ENCODE results near the gene ACER3. TPM values are rescaled to one million over a fixed set of nuclear protein-coding genes. Genes with fewer than 3 reads are reported as not detected.

The ACER3 gene
- total and polyA plus RNA-seq, 2 of the 4 experiments (the other 2 are of a cell fraction), result 3.5 to 10.0 TPM

GRCh38 chr11:76947800-76948199 lies 87.1 kb downstream of the ACER3 start:
- Histone ChIP-seq H3K4me1 (ENCODE audit: control insufficient read depth, insufficient read depth, low read length) (no peaks in the 10 kb centered on the region), H3K9ac (ENCODE audit: low read depth, low read length) (no peak overlapping the region), H3K56ac (ENCODE audit: extremely low read depth, insufficient read depth, low read length) (no peak overlapping the region; the same call in 1 of the 2 replicates), H2BK5ac (ENCODE audit: low read depth, low read length, poor library complexity, severe bottlenecking) (no peak overlapping the region), H3K4me2 (ENCODE audit: low read depth, low read length) (no peak overlapping the region), H3K14ac (replicated peaks; ENCODE audit: low read depth, low read length) (no peak overlapping the region), H4K20me1 (ENCODE audit: insufficient read depth, low read length) (no peaks in the 10 kb centered on the region), H4K8ac (ENCODE audit: low read depth in 2 of 2, low read length in 2 of 2) (no peak overlapping the region), H2BK120ac (ENCODE audit: low read depth, low read length) (no peak overlapping the region), H3K9me3 (ENCODE audit: control insufficient read depth, insufficient read depth, low read length) (no peaks in the 10 kb centered on the region), H3K27ac (ENCODE audit: insufficient read depth, low read length) (no peak overlapping the region), H3K27me3 (ENCODE audit: control insufficient read depth, insufficient read depth, low read length) (no peaks in the 10 kb centered on the region), H3K23ac (ENCODE audit: low read depth, low read length) (no peak overlapping the region), H4K5ac (ENCODE audit: low read depth, low read length) (no peak overlapping the region), H2BK15ac (ENCODE audit: low read depth, low read length) (no peak overlapping the region), H3K79me1 (ENCODE audit: low read depth in 1 of 2, low read length in 2 of 2) (no peaks in the 10 kb centered on the region; a peak in 2 of 4 replicates), H2AK9ac (replicated peaks; ENCODE audit: low read depth, low read length, poor library complexity) (no peak overlapping the region), H2AK5ac (ENCODE audit: low read depth, low read length) (no peak overlapping the region), H3K36me3 (ENCODE audit: control insufficient read depth, insufficient read depth, low read length) (no peaks in the 10 kb centered on the region), H2BK20ac (ENCODE audit: low read depth, low read length) (no peak overlapping the region), H3K18ac (ENCODE audit: low read depth, low read length) (no peak overlapping the region), H2AFZ (replicated peaks; ENCODE audit: low read length, poor library complexity) (no peak overlapping the region), H3K4ac (ENCODE audit: low read depth, low read length) (no peak overlapping the region), H4K91ac (ENCODE audit: insufficient read depth, low read depth, low read length) (no peak overlapping the region), H3K4me3 (ENCODE audit: insufficient read depth, low read depth, low read length) (no peak overlapping the region), H3K9me1 (ENCODE audit: insufficient read depth, low read length) (peaks cover 3% of the 10 kb centered on the region; the same call in 1 of the 2 replicates)
- no peak for ATAC-seq (ENCODE audit: low read depth)
- TF ChIP-seq POLR2A (IDR thresholded peaks at IDR 0.05; ENCODE audit: low read depth, low read length), result no peak
- TF ChIP-seq CEBPB (IDR thresholded peaks at IDR 0.05; ENCODE audit: low read depth, low read length), result no peak
- TF ChIP-seq CTCF (conservative IDR thresholded peaks at IDR 0.05; ENCODE audit: low read depth, low read length), result no peak
- TF ChIP-seq RAD21 (IDR thresholded peaks at IDR 0.05; ENCODE audit: low read length), result no peak
- TF ChIP-seq NFE2L2 (IDR thresholded peaks at IDR 0.05; ENCODE audit: low read depth, low read length), result no peak
- ChIA-PET POLR2A (ENCODE audit: unreplicated experiment) (no interaction called here), CTCF (no interaction called here)
- in situ Hi-C loops (cut with MboI; ENCODE audit: low sequenced_read_pairs) (no loop called here), dilution Hi-C loops (cut with HindIII; ENCODE audit: low sequenced_read_pairs, unreplicated experiment) (no loop called here), intact Hi-C loops (cut with micrococcal nuclease) (no loop called here)
- 100% methylated on average over 1 of the region's 3 CpGs; no CpG with 5 or more reads in 1 of the 2 experiments for WGBS, 2 experiments (ENCODE audit: extremely low coverage in 2 of 2, insufficient read length in 1 of 2)
- DNase-seq, result no peak
- no TSS peak for BruUV-seq (replicated peaks)
